GM21723 (cell line): ENCODE data around the gene HSD11B1L.
A peak's percentile ranks its signal among the peaks of the same experiment; 100 is the strongest.
"Not testable (repeated sequence)": the region's sequence is repeated elsewhere in the genome, so short reads cannot be mapped to it uniquely, and the experiment has no call there.

ENCODE experiments used
- ATAC-seq: cut with Tn5 transposase; IDR thresholded peaks from one replicate; pipeline ENCODE4 v1.9.1; 2021; ENCODE audit warnings: mild to moderate bottlenecking, moderate library complexity; ENCODE audit not compliant: unreplicated experiment

HSD11B1L gene

DNA sequence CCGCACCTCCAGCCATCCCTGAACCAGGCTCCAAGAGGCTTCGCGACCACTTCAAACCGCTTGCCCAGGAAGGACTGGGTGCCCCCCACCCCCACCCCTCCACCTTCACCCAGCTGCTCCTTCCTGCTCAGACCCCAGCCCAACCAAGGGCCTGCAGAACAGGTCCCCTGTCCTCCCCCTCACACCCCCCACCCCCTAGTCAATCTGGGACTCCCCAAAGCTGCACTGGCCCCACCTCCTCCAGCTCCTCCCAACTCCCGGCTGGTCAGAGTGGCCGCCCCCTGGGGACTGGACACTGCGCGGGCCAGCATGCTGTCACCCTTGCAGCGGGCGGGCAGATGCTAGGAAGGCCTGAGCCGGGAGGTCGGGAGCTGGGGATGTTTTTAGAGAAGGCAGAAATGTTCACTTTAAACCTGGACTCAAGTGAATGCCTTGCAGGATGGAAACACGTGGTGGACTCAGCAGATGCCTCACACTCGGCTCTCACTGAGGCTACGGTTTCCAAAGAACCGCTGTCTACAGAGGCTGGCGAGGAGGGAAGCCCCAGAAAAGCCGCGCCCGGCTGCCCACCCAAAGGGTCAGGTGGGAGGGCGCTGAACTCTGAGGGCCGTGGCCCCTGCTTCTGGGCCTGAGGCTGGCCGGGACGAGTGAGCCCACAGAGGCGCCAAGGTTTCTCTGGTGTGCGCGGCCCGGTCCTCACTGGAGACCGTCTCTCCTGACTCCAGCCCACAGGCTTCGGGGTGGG is 17.2 kb downstream of the HSD11B1L start:
- ATAC-seq = no peak

DNA sequence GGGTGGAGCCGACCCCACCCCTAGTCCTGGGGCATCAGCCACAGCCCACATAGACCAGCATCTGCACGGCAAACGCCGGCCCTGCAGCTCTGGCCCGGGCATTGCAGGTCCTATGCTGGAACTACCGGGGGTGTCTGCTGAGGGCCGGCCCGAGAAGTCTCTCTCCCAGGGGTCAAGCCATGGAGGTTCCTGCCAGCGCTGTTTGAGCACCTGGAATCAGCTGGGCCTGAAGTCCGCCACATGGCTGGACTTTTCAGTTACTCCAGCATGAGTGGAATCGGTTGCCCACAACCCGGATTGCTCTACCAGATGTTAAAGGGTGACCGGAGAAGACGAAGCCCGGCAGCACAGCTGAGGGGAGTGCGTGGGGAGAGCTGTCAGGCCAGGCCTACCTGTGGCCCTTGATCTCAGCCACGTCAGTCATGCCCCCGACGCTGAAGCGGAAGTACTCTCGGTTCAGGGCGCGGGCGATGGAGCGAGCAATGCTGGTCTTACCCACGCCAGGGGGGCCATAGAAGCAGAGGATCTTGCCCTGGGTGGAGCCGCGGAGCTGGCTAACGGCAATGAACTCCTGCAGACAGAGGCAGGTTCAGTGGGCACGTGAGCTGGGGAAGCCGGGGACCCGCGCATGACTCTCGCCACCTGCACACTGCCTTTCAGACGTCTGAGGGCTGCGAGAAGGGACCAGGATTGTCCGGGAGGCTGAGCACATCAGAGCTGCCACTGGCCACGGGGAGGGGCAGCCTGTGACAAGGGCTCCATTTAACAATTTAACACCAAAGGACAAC is 18.0 kb downstream of the HSD11B1L start:
- no peak for ATAC-seq

DNA sequence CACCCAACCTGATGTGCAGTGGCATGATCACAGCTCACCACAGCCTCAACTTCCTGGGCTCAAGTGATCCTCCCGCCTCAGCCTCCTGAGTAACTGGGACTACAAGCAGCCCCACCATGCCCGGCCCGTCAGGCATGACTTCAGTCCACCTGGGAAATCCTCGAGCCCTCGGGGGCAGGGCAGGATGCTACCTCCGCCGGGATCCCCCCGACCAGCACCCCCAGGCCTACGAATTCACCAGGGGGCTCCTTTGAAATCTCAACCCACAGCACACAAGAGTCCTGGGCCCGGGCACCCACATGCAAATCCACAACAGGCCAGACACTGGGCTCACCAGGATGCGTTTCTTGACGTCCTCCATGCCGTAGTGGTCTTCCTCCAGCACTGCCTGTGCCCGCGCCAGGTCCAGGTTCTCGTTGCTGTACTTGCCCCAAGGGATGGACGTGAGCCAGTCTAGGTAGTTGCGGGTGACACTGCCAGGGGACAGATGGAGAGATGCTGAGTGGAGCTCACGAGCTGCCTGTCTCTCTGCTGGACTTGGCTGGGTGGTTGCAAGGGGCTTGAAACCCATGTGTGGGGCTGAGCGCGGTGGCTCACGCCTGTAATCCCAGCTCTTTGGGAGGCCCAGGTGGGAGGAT is 19.7 kb downstream of the HSD11B1L start:
- no peak for ATAC-seq

DNA sequence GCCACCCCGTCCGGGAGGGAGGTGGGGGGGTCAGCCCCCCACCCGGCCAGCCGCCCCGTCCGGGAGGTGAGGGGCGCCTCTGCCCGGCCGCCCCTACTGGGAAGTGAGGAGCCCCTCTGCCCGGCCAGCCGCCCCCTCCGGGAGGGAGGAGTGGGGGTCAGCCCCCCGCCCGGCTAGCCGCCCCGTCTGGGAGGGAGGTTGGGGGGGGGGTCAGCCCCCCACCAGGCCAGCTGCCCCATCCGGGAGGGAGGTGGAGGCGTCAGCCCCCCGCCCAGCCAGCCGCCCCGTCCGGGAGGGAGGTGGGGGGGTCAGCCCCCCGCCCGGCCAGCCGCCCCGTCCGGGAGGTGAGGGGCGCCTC is 21.2 kb downstream of the HSD11B1L start:
- ATAC-seq = not testable (repeated sequence)

DNA sequence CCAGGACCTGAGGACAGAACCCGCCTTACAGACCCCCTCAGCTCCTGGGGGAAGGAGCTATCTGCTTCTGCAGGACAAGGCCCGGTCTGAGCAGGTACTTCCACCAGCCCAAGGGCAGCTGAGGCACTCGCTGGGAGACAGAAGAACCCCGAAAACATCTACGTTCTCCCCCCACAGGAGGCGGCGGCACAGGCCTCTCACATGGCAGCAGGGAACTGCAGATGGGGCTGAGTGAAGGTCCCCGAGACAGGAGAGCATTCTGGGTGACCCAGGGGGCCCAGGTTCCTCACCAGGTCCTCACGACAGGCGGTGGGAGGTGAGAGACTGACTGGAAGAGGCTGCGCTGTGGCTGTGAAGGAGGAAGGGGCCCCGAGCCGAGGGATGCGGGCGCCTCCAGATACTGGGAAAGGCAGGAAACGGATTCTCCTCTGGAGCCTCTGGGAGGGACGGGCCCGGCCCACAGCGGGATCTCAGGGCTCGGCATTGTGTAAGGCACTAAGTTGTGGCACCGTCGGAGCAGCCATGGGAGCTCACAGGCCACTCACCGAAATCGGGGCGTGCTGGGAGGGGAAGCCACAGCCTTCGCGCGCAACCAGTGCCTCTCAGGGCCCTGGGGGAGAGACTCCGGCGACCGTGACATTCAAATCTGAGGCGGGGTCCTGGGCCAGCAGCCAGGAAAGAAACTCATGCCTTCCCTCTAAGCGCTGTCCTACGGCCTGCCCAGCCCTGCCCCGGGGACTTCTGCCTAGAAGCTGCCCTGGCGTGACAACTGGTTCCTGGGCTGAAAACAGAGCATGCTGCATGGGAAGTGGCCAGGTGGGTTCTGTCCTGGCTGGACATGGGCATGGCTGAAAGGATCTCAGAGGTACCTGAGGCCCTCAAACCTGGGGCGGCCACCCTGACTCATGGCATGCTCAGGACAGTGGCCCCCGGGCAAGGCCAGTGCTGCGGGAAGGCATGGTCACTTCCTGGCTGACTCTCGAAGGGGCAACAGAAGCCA is 23.3 kb downstream of the HSD11B1L start:
- no peak for ATAC-seq

DNA sequence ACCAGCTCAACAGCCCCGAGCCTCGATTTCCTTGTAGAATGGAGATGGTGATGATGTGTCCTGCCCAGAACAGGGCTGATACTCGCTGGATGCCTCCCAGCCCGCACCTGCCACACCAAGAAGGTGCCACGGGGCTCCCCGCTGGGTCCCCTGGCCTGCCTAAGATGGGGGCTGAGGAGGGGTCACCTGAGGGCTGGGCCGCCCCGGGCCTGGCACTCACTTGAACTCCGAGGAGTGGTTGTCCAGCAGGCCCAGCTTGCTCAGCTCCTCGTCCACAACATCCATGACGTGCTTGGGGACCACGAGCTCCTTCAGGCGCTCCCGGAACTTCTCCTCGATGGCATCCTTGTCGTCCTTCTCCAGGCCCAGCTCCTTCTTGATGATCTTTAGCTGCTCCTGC is 24.7 kb downstream of the HSD11B1L start:
- no peak for ATAC-seq

DNA sequence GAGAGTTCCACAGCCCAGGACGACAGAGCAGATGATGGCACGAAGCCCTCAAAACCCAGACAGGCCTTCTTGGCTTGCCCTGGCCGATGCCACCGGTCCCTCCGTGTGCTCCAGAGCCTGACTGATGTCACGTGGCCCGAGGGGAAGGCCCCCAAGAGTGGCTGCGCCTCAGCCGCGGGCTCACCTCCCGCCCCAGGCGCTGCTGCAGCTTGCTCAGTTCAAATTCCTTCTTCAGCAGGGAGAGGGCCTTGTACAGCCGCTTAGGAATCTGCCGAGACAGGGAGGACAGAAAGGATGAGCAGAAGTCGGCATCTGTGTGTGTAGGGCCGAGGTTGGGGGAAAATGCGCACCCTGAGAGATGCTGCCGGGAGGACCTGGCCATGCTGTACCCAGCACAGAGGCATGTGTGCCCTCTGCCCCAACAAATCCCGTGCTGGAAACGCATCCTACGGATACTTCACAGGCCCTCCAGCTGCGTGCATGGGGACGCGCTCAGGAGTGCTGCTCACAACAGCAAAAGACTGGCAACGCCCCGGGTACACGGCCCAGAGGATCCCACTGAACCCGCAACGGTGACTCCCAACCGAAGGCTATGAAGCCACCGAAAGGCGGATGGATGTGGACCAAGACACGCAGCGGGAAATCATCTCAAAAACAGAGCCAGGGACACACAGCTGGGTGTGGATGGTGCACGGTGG is 26.2 kb downstream of the HSD11B1L start:
- no peak for ATAC-seq

DNA sequence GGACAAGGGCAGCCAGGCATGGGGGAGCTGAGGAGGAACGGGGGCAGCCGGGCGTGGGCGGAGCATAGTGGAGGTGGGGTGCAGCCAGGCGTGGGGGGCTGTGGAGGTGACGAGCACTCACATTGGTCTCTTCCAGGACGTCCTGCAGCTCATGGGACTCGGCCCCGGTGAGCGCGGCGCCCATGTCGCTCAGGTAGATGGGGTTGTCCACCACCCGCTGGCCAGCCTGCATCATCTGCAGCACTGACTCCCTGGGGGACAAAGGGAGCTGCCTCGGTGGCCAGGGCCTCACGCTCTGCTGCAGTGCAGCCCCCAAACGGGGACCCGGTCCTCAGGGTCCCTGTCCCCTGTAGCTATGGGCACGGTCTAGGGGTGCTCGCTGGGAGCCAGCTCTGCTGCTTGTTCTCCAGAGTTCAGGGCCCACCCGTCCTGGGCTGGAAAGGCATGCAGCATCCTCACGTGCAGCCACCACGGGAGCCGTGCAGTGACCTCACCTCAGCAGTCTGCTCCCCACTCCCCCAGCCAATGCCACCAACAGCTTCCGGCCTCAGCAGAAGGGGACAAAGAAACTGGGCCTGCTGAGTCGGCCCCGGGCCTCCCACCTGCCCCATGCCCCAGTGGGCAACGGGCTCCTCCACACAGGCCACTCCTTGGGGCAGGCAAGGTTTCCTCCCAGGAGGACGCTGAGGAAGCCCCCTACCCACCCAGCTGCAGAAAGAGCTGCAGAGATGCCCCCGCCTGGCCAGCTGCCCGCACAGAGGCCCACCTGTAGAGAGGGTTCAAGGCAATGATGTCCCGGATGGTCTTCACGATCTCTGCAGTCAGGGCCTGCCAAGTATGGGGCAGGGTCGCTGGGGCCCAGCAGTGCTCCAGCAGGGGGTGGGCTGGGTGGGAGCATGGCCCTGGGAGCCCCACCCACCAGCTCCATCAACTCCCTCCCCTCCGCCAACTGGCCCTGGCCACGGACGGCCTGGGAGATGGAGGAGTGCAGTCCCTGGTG is 27.0 kb downstream of the HSD11B1L start:
- ATAC-seq = no peak

DNA sequence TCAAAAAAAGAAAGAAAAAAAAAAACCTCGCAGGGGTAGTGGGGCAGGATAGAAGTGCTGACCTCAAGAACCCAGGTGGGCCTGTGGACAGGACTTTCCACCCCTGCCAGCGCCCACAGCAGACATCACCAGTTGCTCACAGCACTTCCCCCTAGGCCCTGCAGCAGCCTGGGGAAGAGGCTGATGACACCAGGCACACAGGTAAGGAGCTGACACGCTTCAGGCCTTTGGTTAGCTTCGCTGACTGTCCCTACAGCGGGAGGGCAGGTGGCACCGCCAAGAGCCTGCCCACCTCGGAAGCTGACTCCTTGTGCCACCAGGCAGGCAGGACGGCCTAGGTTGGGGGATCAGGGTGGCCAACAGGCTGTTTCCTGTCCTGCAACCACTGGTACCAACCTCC is 30.2 kb downstream of the HSD11B1L start:
- no peak for ATAC-seq

DNA sequence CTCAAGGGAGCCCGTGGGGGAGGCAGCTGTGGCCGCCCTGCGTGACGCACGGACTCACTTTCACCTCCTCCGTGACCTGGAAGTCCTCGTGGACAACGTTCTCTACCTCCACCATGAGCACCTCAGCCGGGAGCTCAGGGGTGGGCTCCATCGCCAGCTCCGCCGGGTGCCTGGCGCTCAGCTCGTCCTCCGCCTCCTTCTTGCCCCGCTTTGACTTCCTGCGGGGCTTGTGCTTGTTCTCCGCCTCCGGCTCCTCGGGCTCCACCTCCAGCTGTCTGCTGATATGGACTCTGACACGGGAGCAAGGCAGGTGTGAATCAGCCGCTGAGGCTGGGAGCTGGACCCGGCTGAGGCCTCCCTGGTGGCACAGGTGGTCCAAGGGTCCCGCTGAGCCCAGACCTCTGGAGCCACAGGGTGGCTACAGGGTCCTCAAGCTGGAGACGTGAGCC is 30.9 kb downstream of the HSD11B1L start:
- no peak for ATAC-seq

DNA sequence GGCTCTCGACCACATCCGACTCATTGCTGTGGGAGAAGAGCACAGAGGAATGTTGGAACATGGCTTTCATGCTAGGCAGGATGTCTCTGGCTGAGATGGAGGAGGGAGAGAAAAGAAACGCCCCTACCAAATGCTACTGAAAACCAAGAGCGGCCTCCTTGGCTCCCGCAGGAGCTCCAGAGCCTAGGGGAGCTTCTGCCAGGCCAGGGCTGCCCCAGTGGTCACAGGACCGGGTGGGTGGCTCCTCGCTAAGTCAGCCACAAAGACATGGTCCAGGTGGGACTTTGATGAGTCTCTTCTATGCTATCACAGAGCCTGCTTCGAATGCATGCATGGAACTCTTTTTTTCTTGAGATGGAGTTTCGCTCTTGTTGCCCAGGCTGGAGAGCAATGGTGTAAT is 32.4 kb downstream of the HSD11B1L start:
- ATAC-seq = no peak

DNA sequence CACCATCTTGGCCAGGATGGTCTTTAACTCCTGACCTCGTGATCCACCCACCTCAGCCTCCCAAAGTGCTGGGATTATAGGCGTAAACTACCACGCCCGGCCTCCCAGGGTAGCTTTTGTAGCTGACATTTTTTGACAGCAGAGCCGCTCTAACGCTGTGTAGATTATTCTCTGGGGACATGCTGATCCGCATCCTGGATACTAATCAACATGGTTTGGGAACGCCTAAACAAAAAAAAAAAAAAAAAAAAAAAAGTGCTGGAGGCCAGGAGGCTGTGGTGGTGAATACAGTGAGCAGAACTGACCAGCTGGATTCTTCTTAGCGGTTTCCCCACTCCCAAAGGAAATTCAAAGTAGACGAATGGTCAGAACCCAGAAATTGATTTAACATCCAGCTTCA is 34.0 kb downstream of the HSD11B1L start:
- no peak for ATAC-seq

DNA sequence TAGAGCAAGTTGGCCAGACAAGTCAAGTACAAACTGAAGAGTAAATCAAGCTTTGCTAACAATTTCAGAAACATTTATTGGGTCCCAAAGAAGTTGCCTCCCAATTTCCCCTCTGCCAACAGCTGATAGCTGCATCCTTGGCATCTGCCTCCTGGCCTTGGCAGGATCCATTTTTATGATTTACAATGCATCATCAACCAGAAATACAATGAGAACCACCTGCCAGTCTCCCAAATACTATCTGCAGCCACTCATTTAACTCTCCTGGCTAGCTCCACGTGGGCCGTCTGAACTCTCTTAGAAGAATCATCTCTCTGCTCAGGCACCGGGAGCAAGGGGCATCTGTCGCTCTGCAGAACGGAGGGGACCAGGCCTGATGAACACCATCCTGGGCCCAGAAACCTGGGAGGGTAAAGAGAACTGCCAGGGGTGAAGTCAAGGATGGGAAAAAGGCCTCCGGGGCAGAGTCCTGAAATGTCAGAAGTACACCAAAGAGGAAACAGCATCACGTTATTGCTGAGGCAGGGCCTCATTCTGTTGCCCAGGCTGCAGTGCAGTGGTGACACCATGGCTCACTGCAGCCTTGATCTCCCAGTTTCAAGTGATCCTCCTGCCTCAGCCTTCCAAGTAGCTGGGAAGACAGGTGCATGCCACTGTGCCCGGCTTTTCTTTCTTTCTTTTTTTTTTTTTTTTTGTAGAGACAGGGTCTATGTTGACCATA is 36.5 kb downstream of the HSD11B1L start:
- ATAC-seq = no peak

DNA sequence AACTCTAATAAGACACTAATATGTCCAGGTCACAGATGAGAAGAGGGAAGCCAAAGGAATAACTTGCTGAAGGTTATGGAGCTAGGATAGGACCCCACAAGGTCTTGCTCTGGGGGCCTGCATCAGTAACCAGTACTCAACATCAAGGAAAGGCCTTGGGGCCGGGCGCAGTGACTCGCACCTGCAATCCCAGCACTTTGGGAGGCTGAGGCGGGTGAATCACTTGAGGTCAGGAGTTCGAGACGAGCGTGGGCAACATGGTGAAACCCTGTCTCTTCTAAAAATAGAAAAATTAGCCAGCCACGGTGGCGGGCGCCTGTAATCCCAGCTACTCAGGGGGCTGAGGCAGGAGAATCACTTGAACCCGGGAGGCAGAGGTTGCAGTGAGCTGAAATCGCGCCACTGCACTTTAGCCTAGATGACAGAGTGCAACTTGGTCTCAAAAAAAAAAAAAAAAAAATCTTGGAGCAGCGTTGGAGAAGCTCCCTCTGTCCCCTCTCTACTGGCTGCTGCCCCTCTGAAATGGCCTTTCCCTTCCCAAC is 37.3 kb downstream of the HSD11B1L start:
- ATAC-seq = no peak

DNA sequence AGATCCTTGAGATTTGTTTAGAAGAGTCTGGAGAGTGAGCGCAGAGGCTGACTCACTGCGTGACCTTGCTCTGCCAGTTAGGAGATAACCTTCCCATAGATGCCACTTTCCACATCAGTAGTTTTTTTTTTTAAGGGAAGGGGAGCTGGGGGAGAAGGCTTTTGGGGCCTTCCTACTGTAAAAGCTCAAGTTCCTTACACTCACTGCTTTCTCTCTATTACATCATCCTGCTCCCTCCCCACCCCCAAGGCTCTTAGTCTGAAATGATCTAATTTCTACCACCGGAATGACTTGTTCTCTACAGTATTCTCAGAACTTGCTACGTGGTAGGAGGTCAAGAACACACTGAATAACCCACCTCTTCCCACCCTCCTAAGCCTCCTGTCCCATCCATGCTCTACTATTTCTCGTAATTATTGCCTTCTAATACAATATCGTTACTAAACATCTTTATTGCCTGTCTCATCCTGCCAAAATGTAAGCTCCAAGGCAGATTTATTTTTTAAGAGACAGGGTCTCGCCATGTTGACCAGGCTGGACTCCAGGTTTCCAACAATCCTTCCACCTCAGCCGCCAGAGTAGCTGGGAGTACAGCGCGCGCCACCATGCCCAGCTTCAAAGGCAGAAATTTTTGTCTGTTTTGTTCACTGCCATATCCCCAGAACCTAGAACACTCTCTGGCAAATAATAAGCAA is 37.9 kb downstream of the HSD11B1L start:
- no peak for ATAC-seq

DNA sequence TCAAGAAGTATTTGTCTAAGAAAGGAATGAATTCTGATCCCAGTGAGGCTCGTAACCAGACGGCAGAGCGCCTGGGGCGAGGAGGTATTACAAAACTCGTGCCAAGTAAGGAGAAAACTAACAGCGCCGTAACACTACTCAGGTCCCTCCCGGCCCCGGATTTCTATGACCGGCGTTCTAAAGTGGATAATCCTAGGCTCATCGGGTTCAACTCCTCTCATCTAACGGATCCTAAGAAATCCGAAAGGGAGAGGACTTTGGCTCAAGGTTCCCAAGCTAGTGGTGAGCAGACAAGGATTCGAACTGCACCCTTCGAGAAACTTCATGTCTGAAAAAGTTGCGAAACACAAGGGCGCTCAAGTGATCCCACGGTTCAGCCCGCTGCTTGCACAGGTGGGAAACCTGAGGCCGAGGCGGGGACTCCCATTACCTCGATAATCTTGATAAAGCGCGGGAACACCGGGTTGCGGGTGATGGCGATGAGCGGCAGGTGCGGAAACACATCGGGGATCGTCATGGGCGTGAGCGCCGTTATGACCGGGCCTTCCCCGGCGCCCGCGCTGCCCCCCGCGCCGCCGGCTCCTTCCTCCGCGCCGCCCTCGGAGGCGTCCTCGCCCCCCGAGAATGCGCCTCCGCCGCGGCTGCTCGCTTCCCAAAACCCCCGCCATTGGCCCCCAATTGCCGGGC is 38.6 kb downstream of the HSD11B1L start:
- ATAC-seq = peak; percentile 9
